HCT116 (cell line): ENCODE results near the gene KLHL35. TPM values are rescaled to one million over a fixed set of nuclear protein-coding genes. Genes with fewer than 3 reads are reported as not detected.

Experiments used
- ATAC-seq: fragments of 200-7000 bp; cut with Tn5 transposase; 2 replicates; pipeline ENCODE4 v1.9.1; 2020; ENCODE audit warnings: mild to moderate bottlenecking, moderate library complexity
- BruUV-seq: library from RNA; stranded (reverse); fragments of 400-500 nt; replicated peaks from 2 replicates; lab custom pipeline; 2021; lab: Mats Ljungman, UMichigan
- CTCF ChIA-PET: fragments of 300-600 bp; sonication (Branson Sonifier 250); formaldehyde crosslinking; loops from one replicate; lab custom pipeline; 2021; ENCODE audit warnings: antibody characterized with exemption; lab: Charles Lee
- POLR2A ChIA-PET: fragments of 300-600, 350-600 bp; sonication (Branson Sonifier 250); formaldehyde crosslinking; loops from one replicate; lab custom pipeline; 2021; ENCODE audit warnings: antibody characterized with exemption; lab: Charles Lee
- RAD21 ChIA-PET, 2 experiments: fragments of 300-600 bp; sonication (Branson Sonifier 250); formaldehyde crosslinking; loops; one replicate each; lab custom pipeline; 2023; ENCODE audit warnings: low total read pairs in 2 of 2; ENCODE audit not compliant: uncharacterized antibody in 2 of 2, unreplicated experiment in 2 of 2, low non-redundant PET in 1 of 2; lab: Charles Lee
- DNase-seq: peaks from one replicate; pipeline ENCODE4 v3.0.0-alpha.2; 2010; ENCODE audit warnings: low read depth, low spot score
- H2AFZ ChIP-seq: fragments of 200-600 bp; shearing (Covaris generic), sonication (generic); 2 replicates; pipeline ENCODE4 v1.6.1; 2017; ENCODE audit warnings: low read depth, mixed run types, mixed read lengths, antibody characterized with exemption, low read length; ENCODE audit not compliant: poor library complexity, severe bottlenecking
- H3K27ac ChIP-seq: 2 replicates; pipeline ENCODE4 v1.5.1; 2012; ENCODE audit warnings: low read depth, low read length
- H3K27me3 ChIP-seq: fragments of 200-600 bp; sonication (generic); 2 replicates; pipeline ENCODE4 v1.6.1; 2016; ENCODE audit warnings: mixed run types, low read length, mixed read lengths; ENCODE audit not compliant: insufficient read depth
- H3K36me3 ChIP-seq, 2 experiments: fragments of 200-500 bp in 1 of 2; fragments of 200-600 bp in 1 of 2; sonication (Bioruptor generic) in 1 of 2; sonication (generic) in 1 of 2; 2 replicates each; pipeline versions ENCODE4 v1.5.1 to v1.6.1; 2014 to 2016; ENCODE audit warnings: low read length in 2 of 2, inconsistent platforms in 1 of 2, mixed read lengths in 1 of 2, mixed run types in 1 of 2; ENCODE audit not compliant: insufficient read depth in 2 of 2, control insufficient read depth in 1 of 2
- H3K4me1 ChIP-seq, 2 experiments: fragments of 200-600 bp in 1 of 2; sonication (generic) in 1 of 2; 2 replicates each; pipeline versions ENCODE4 v1.5.1 to v1.6.1; 2012 to 2017; ENCODE audit warnings: low read length in 2 of 2, inconsistent platforms in 1 of 2, mild to moderate bottlenecking in 1 of 2, mixed read lengths in 1 of 2, mixed run types in 1 of 2, moderate library complexity in 1 of 2; ENCODE audit not compliant: insufficient read depth in 2 of 2, control insufficient read depth in 1 of 2
- H3K4me2 ChIP-seq: fragments of 200-600 bp; sonication (generic); 2 replicates; pipeline ENCODE4 v1.6.1; 2017; ENCODE audit warnings: mixed run types, low read length, mixed read lengths
- H3K4me3 ChIP-seq, 2 experiments: fragments of 200-600 bp in 1 of 2; sonication (generic) in 1 of 2; replicated peaks in 1 of 2; 2 replicates each; pipeline ENCODE4 v1.5.1; 2011 to 2016; ENCODE audit warnings: low read length in 2 of 2, control low read depth in 1 of 2, low read depth in 1 of 2, mild to moderate bottlenecking in 1 of 2, mixed read lengths in 1 of 2, mixed run types in 1 of 2
- H3K79me2 ChIP-seq: fragments of 200-600 bp; sonication (generic); 2 replicates; pipeline ENCODE4 v1.6.1; 2017; ENCODE audit warnings: mild to moderate bottlenecking, mixed run types, low read length, moderate library complexity, mixed read lengths; ENCODE audit not compliant: insufficient read depth
- H3K9ac ChIP-seq: fragments of 200-600 bp; sonication (generic); 2 replicates; pipeline ENCODE4 v1.6.1; 2016; ENCODE audit warnings: low read length, mixed read lengths
- H3K9me2 ChIP-seq: fragments of 200-600 bp; sonication (generic), shearing (Covaris generic); 2 replicates; pipeline ENCODE4 v1.6.1; 2017; ENCODE audit warnings: mixed run types, mild to moderate bottlenecking, moderate library complexity; ENCODE audit not compliant: insufficient read depth
- H3K9me3 ChIP-seq, 2 experiments: fragments of 200-500 bp in 1 of 2; fragments of 200-600 bp in 1 of 2; sonication (Bioruptor generic) in 1 of 2; sonication (generic) in 1 of 2; 2 replicates each; pipeline ENCODE4 v1.6.1; 2014 to 2017; ENCODE audit warnings: low read length in 2 of 2, mixed read lengths in 2 of 2, inconsistent platforms in 1 of 2, low read depth in 1 of 2, mild to moderate bottlenecking in 1 of 2, mixed run types in 1 of 2, moderate library complexity in 1 of 2; ENCODE audit not compliant: control insufficient read depth in 1 of 2, insufficient read depth in 1 of 2
- H4K20me1 ChIP-seq: fragments of 200-600 bp; sonication (generic), shearing (Covaris generic); 2 replicates; pipeline ENCODE4 v1.6.1; 2017; ENCODE audit warnings: mixed run types, mild to moderate bottlenecking, moderate library complexity; ENCODE audit not compliant: insufficient read depth
- CBX3 ChIP-seq: IDR thresholded peaks from 2 replicates; pipeline ENCODE4 v1.6.1; 2012; ENCODE audit warnings: low read depth
- EGR1 ChIP-seq: IDR thresholded peaks from 2 replicates; pipeline ENCODE4 v1.6.1; 2012; ENCODE audit warnings: low read depth
- ELF1 ChIP-seq: IDR thresholded peaks from 2 replicates; pipeline ENCODE4 v1.6.1; 2012; ENCODE audit warnings: low read depth, borderline replicate concordance
- EZH2 ChIP-seq: fragments of 200-600 bp; sonication (generic); IDR thresholded peaks from 2 replicates; pipeline ENCODE4 v1.6.1; 2017; ENCODE audit warnings: antibody characterized with exemption, mixed run types
- EZH2phosphoT487 ChIP-seq: fragments of 200-600 bp; IDR thresholded peaks from 2 replicates; pipeline ENCODE4 v1.6.1; 2018; ENCODE audit warnings: antibody characterized with exemption, borderline replicate concordance
- FOSL1 ChIP-seq: IDR thresholded peaks from 2 replicates; pipeline ENCODE4 v1.6.1; 2012; ENCODE audit warnings: low read depth
- JUND ChIP-seq: IDR thresholded peaks from 2 replicates; pipeline ENCODE4 v1.6.1; 2012
- POLR2AphosphoS5 ChIP-seq: IDR thresholded peaks from 2 replicates; pipeline ENCODE4 v1.6.1; 2011; ENCODE audit warnings: mild to moderate bottlenecking, low read depth, low read length, moderate library complexity
- SIN3A ChIP-seq: IDR thresholded peaks from 2 replicates; pipeline ENCODE4 v1.6.1; 2012; ENCODE audit warnings: low read depth
- TCF7L2 ChIP-seq: IDR thresholded peaks from 2 replicates; pipeline ENCODE4 v1.7.0; 2011; ENCODE audit warnings: borderline replicate concordance, inconsistent platforms; ENCODE audit not compliant: insufficient read depth, insufficient read length; ENCODE audit errors: extremely low read depth
- YY1 ChIP-seq: IDR thresholded peaks from 2 replicates; pipeline ENCODE4 v1.6.1; 2011; ENCODE audit warnings: low read length, low read depth, moderate library complexity, mild to moderate bottlenecking; ENCODE audit not compliant: insufficient replicate concordance; ENCODE audit errors: extremely low read depth
- intact Hi-C: fragments of 100-400 bp; cut with micrococcal nuclease; formaldehyde crosslinking; loops from 2 replicates; pipeline ENCODE4 v1.10.0; 2022
- total RNA-seq: library from RNA; stranded (reverse); gene quantifications from one replicate; pipeline ENCODE4 v1.2.1, GENCODE V29; 2021; ENCODE audit not compliant: unreplicated experiment
- TF ChIP-seq, protein P1 (sequence below): IDR thresholded peaks from 2 replicates; pipeline ENCODE4 v1.6.1; 2012; ENCODE audit warnings: low read depth
- TF ChIP-seq, protein P2 (sequence below): IDR thresholded peaks from 2 replicates; pipeline ENCODE4 v1.6.1; 2011; ENCODE audit warnings: mild to moderate bottlenecking, low read length, moderate library complexity; ENCODE audit not compliant: insufficient replicate concordance; ENCODE audit errors: extremely low read depth
- TF ChIP-seq, protein P3 (sequence below): IDR thresholded peaks from 2 replicates; pipeline ENCODE4 v1.6.1; 2012

Gene KLHL35
- total RNA-seq, 1 experiment from 2014 or later: 1.7 TPM

DNA sequence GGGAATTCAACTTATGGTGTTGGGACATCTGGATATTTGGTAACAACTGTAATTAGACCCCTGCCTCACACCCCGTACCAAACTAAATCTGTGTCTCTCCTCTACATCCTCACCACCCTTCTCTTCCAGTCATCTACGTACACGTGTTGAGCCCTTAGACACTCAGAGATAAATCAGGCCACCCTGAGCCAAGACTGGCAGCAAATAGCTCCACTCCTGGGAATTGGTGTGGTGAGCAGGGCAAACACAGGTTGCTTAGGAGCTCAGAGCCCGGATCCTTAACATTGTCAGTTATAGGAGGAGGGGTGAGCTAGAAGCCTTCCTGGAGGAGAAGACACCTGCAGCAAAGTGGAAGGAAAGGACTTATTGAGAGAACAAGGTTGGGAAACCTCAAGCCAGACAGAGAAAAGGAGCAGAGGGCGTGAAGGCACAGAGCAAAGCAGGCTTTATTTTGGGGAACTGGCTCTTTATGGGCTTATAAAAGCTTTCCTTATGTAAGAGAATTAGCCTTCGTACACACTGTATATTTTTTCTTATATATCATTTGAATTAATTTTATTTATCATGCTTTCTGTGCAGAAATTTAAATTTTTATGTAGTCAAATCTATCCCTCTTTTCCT is 36.9 kb upstream of the KLHL35 start (continued):
- TF ChIP-seq, protein P1, sequence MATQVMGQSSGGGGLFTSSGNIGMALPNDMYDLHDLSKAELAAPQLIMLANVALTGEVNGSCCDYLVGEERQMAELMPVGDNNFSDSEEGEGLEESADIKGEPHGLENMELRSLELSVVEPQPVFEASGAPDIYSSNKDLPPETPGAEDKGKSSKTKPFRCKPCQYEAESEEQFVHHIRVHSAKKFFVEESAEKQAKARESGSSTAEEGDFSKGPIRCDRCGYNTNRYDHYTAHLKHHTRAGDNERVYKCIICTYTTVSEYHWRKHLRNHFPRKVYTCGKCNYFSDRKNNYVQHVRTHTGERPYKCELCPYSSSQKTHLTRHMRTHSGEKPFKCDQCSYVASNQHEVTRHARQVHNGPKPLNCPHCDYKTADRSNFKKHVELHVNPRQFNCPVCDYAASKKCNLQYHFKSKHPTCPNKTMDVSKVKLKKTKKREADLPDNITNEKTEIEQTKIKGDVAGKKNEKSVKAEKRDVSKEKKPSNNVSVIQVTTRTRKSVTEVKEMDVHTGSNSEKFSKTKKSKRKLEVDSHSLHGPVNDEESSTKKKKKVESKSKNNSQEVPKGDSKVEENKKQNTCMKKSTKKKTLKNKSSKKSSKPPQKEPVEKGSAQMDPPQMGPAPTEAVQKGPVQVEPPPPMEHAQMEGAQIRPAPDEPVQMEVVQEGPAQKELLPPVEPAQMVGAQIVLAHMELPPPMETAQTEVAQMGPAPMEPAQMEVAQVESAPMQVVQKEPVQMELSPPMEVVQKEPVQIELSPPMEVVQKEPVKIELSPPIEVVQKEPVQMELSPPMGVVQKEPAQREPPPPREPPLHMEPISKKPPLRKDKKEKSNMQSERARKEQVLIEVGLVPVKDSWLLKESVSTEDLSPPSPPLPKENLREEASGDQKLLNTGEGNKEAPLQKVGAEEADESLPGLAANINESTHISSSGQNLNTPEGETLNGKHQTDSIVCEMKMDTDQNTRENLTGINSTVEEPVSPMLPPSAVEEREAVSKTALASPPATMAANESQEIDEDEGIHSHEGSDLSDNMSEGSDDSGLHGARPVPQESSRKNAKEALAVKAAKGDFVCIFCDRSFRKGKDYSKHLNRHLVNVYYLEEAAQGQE: no peak
- TF ChIP-seq CBX3 (no peak), EGR1 (no peak), ELF1 (no peak)

DNA sequence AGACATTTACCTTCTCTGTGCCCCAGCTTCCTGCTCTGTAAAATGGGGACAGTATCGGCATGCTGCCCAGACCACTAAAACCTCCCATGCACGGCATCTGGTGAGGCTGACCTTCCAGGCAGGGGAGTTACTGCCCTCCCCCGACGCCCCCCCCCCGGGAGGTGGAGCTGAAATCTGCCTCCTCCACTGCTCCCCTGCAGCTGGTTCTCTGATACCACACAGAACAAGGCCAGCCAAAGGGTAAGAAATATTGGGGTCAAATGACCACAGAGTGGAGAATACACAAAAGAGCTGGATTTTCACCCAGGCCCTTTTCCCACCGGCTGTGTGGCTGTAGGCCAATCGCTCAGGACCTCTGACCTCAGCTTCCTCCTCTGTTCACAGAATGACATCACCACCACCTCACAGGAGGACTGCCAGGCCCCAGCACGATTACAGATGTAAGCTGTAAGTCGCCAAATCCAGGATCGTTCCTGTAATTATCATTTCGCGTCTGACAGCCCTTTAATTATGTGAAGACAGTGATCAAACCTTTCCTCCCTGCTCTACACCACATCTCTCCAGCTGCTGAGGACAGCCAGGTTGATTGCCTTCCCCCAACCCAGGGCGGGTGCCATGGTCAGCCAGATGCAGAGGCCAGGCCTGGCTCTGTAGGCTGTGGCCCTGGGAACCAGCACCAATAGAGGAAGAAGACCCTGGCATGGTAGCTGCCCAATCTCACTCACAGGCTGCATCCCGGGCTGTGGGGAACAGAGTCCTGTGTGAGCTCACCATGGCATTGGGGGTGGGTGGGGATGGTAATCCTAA is 35.7 kb upstream of the KLHL35 start:
- no peak for TF ChIP-seq TCF7L2
- TF ChIP-seq, protein P2, sequence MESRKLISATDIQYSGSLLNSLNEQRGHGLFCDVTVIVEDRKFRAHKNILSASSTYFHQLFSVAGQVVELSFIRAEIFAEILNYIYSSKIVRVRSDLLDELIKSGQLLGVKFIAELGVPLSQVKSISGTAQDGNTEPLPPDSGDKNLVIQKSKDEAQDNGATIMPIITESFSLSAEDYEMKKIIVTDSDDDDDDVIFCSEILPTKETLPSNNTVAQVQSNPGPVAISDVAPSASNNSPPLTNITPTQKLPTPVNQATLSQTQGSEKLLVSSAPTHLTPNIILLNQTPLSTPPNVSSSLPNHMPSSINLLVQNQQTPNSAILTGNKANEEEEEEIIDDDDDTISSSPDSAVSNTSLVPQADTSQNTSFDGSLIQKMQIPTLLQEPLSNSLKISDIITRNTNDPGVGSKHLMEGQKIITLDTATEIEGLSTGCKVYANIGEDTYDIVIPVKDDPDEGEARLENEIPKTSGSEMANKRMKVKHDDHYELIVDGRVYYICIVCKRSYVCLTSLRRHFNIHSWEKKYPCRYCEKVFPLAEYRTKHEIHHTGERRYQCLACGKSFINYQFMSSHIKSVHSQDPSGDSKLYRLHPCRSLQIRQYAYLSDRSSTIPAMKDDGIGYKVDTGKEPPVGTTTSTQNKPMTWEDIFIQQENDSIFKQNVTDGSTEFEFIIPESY: no peak
- TF ChIP-seq SIN3A: no peak
- TF ChIP-seq YY1: no peak
- TF ChIP-seq EZH2: no peak
- TF ChIP-seq POLR2AphosphoS5: no peak
- TF ChIP-seq JUND: no peak
- TF ChIP-seq FOSL1: no peak
- TF ChIP-seq EZH2phosphoT487: no peak
- TF ChIP-seq, protein P3, sequence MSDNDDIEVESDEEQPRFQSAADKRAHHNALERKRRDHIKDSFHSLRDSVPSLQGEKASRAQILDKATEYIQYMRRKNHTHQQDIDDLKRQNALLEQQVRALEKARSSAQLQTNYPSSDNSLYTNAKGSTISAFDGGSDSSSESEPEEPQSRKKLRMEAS: no peak
- TF ChIP-seq, all 23 proteins: peak for 0
- H3K4me3 ChIP-seq: no peak overlapping the region
- ATAC-seq (no peak), DNase-seq (no peak)
- intact Hi-C loops: no loop called here
- H3K36me3 ChIP-seq: no peaks in the 10 kb centered on the region; a peak in 1 of 4 replicates
- no peaks in the 10 kb centered on the region for H3K27me3 ChIP-seq
- H3K27ac ChIP-seq: no peak overlapping the region
- POLR2A ChIA-PET: no interaction called here
- RAD21 ChIA-PET: no interaction called here
- no peaks in the 10 kb centered on the region for H3K4me1 ChIP-seq
- no peak overlapping the region for H3K9ac ChIP-seq
- H3K9me3 ChIP-seq: no peaks in the 10 kb centered on the region
- CTCF ChIA-PET: interaction anchor here (0.7 kb wide), 1 partner anchor 17 kb away, joined by 3 read pairs; no protein-coding TSS in a partner anchor
- H4K20me1 ChIP-seq: no peaks in the 10 kb centered on the region
- no peaks in the 10 kb centered on the region for H3K79me2 ChIP-seq
- no peaks in the 10 kb centered on the region for H3K9me2 ChIP-seq
- H3K4me2 ChIP-seq: no peak overlapping the region
- H2AFZ ChIP-seq: no peak overlapping the region
- no TSS peak for BruUV-seq
